Nephron progenitor cell (in vitro differentiated cells): Measurements from ENCODE around the gene AGR3.
"Not testable (repeated sequence)": the region's sequence is repeated elsewhere in the genome, so short reads cannot be mapped to it uniquely, and the experiment has no call there.

Source experiments
- DNase-seq: peaks from one replicate; pipeline ENCODE4 v3.0.0; 2021
- H3K27ac Mint-ChIP-seq: 2 replicates; pipeline ENCODE4 v1.8.0; 2021; ENCODE audit warnings: mild to moderate bottlenecking, moderate library complexity, mixed read lengths
- H3K27me3 Mint-ChIP-seq: 2 replicates; pipeline ENCODE4 v1.8.0; 2021; ENCODE audit warnings: mild to moderate bottlenecking, low read depth, mixed read lengths; ENCODE audit not compliant: poor library complexity
- H3K36me3 Mint-ChIP-seq: 2 replicates; pipeline ENCODE4 v1.8.0; 2021; ENCODE audit warnings: low read depth, mixed read lengths
- H3K4me1 Mint-ChIP-seq: 2 replicates; pipeline ENCODE4 v1.8.0; 2021; ENCODE audit warnings: mixed read lengths
- H3K4me3 Mint-ChIP-seq: 2 replicates; pipeline ENCODE4 v1.8.0; 2021; ENCODE audit warnings: mild to moderate bottlenecking, moderate library complexity, mixed read lengths
- H3K9me3 Mint-ChIP-seq: 2 replicates; pipeline ENCODE4 v1.8.0; 2021; ENCODE audit warnings: mild to moderate bottlenecking, moderate library complexity, mixed read lengths
- TF ChIP-seq, protein P1 (sequence below): fragments of 200-600 bp; sonication (generic); IDR thresholded peaks from 2 replicates; pipeline ENCODE4 v1.5.0; 2021; ENCODE audit warnings: antibody characterized with exemption

Gene AGR3

DNA sequence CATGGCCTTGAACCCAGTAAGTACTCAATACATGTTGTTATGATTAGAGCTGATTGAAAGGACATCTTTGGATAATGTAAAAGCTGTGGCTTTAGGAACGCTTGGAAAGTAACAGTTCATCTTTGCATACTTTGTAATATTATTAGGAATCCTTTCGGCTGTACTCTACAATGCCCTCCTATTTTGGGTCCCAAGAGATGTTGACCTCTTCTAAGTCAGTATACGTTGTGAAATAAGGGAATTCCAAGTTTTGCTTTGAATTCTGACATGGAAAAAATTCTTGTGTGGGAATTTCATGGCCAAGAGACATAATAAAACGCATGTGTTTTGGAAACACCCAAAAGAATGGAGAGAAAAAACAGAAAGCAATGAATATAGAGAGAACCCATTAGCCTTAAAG lies 7.7 kb downstream of the AGR3 start:
- no peak for DNase-seq
- Mint-ChIP-seq H3K9me3 (peaks cover 13% of the 10 kb centered on the region), H3K27me3 (peaks cover 3% of the 10 kb centered on the region), H3K36me3 (no peaks in the 10 kb centered on the region), H3K27ac (no peak overlapping the region), H3K4me3 (no peak overlapping the region), H3K4me1 (no peaks in the 10 kb centered on the region)
- TF ChIP-seq, protein P1, sequence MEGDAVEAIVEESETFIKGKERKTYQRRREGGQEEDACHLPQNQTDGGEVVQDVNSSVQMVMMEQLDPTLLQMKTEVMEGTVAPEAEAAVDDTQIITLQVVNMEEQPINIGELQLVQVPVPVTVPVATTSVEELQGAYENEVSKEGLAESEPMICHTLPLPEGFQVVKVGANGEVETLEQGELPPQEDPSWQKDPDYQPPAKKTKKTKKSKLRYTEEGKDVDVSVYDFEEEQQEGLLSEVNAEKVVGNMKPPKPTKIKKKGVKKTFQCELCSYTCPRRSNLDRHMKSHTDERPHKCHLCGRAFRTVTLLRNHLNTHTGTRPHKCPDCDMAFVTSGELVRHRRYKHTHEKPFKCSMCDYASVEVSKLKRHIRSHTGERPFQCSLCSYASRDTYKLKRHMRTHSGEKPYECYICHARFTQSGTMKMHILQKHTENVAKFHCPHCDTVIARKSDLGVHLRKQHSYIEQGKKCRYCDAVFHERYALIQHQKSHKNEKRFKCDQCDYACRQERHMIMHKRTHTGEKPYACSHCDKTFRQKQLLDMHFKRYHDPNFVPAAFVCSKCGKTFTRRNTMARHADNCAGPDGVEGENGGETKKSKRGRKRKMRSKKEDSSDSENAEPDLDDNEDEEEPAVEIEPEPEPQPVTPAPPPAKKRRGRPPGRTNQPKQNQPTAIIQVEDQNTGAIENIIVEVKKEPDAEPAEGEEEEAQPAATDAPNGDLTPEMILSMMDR, result no peak

DNA sequence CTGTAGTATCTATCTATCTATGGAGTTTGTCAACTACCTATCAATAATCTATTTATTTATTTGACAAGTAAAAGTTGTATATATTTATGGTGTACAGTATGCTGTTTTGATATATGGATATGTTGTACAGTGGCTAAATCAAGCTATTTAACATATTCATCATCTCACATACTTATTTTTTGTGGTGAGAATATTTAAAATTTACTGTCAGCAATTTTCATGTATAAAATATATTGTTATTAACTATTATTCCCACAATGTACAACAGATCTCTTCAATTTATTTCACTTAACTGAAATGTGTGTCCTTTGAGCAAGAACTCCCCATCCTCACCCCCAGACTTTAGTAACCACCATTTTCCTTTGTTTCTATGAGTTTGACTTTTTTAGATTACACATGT lies 14.5 kb downstream of the AGR3 start:
- no peak overlapping the region for H3K27ac Mint-ChIP-seq
- no peaks in the 10 kb centered on the region for H3K36me3 Mint-ChIP-seq
- TF ChIP-seq, protein P1, result no peak
- H3K27me3 Mint-ChIP-seq, result no peaks in the 10 kb centered on the region
- no peaks in the 10 kb centered on the region for H3K4me1 Mint-ChIP-seq
- H3K9me3 Mint-ChIP-seq, result peaks cover 8% of the 10 kb centered on the region
- no peak overlapping the region for H3K4me3 Mint-ChIP-seq
- no peak for DNase-seq

DNA sequence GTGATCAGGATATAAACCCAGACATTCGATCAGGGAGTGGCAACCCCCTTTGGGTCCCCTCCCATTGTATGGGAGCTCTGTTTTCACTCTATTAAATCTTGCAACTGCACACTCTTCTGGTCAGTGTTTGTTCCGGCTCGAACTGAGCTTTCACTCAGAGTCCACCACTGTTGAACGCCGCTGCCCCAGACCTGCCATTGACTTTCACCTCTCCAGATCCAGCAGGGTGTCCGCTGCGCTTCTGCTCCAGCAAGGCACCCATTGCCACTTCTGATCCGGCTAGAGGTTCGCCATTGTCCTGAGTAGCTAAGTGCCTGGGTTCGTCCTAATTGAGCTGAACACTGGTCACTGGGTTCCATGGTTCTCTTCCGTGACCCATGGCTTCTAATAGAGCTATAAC lies 28.6 kb downstream of the AGR3 start:
- H3K4me3 Mint-ChIP-seq, H3K27me3 Mint-ChIP-seq: not testable (repeated sequence)

DNA sequence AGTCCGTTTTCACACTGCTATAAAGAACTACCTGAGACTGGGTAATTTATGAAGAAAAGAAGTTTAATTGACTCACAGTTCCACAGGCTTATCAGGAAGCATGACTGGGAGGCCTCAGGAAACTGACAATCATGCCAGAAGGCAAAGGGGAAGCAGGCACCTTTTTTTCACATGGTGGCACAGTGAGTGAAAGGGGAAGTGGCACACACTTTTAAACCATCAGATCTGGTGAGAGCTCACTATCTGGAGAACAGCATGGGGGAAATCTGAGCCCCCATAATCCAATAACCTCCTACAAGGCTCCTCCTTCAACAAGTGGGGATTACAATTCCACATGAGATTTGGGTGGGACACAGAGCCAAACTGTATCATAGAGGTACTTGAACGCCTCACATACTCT lies 30.0 kb downstream of the AGR3 start:
- Mint-ChIP-seq H3K27ac (no peak overlapping the region), H3K36me3 (no peaks in the 10 kb centered on the region), H3K4me1 (peaks cover 12% of the 10 kb centered on the region), H3K4me3 (no peak overlapping the region), H3K27me3 (peaks cover 3% of the 10 kb centered on the region), H3K9me3 (no peaks in the 10 kb centered on the region)
- no peak for DNase-seq
- TF ChIP-seq, protein P1, result no peak

More for the DNA sequence above, 28.6 kb downstream of the AGR3 start:
- H3K36me3 Mint-ChIP-seq, H3K27ac Mint-ChIP-seq, H3K4me1 Mint-ChIP-seq, H3K9me3 Mint-ChIP-seq, DNase-seq: not testable (repeated sequence)

- TF ChIP-seq, protein P1, result no peak
- Mint-ChIP-seq H3K4me1 (peaks cover 20% of the 10 kb centered on the region), H3K36me3 (no peaks in the 10 kb centered on the region), H3K4me3 (no peak overlapping the region), H3K27ac (no peak overlapping the region), H3K9me3 (no peaks in the 10 kb centered on the region), H3K27me3 (peaks cover 3% of the 10 kb centered on the region)
- DNase-seq, result no peak
These were observed 30.9 kb downstream of the AGR3 start for GRCh38 chr7:16850614-16851466.

GRCh38 chr7:16849296-16850148 lies 32.3 kb downstream of the AGR3 start:
- Mint-ChIP-seq H3K27ac (no peak overlapping the region), H3K9me3 (no peaks in the 10 kb centered on the region), H3K36me3 (no peaks in the 10 kb centered on the region), H3K27me3 (peaks cover 3% of the 10 kb centered on the region), H3K4me3 (no peak overlapping the region), H3K4me1 (peaks cover 20% of the 10 kb centered on the region)
- TF ChIP-seq, protein P1, result no peak
- DNase-seq, result no peak
